NCI-H146 treated with DMSO at 0.1 percent for 48 hours (cell line): ENCODE data around the gene SLC12A5.
A peak's percentile ranks its signal among the peaks of the same experiment; 100 is the strongest.

Experiments used
- DNase-seq: peaks from one replicate; lab custom pipeline; 2025; ENCODE audit not compliant: unreplicated experiment; lab: John Stamatoyannopoulos, UW

Gene SLC12A5

DNA sequence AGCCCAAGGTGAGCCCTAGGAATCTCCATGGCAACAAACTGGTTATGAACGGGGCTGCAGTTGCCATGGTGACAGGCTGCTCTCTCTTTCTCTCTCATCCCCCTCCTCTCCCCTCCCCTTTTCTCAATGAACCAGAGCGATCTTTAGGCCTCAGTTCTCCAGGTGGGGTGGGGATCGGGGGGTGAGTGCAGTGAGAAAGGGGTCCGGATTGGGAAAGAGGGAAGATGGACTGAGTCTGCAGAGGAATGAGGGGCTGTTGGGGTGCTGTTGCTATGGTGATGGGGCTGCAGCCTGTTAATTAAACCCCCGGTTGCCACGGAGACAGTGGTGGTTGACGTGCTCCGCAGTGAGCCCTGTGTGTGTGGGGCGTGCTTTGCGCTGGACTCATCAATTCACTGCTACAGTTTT, 3.6 kb upstream of the SLC12A5 start:
- DNase-seq: no peak

DNA sequence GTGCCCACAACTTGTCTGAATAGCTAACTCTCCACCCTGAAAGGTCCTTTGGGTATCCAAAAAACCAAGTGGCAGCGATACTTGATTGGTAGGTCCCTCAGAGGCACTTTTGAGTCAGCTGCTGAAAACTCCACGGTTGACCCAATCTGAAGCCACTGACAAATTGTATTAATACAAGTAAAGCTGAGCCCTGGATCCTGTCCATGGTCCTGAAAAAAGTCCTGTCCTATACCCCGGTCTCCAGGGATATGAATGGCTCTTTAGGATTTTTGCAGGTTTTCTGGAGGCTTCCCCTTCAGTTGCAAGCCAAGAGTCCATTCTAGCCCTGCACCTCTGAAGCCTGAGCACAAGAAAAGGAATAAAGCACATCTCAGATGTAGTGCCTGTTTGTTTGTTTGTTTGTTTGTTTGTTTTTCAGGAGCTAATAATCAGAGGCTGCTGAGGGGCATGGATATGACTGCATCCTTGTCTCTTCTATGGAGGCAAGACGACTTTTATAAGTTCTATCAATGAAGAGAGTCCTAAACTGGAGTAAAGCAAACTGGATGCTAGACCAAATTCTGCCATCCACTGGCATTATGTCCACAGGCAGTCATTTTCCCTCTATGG, 1.7 kb upstream of the SLC12A5 start:
- DNase-seq: no peak

DNA sequence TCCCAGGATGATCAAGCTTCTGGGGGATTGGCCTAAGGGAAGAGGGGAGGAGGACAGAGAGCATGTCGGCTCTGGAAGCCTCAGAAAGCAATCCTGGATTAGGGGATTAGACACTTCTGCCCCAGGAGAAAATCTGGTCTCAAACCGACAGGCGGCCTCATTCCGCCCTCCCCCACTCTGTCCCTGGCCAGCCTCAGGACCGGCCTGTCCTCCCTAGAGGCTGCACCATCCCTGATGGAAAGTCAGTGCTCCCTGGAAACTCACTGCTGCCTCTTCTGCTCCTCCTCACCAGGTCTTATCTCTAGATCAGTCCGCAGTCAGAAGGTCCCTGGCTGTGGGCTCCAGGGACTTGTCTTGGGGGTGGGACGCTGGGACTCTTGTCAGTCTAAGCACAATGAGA, 905 bp upstream of the SLC12A5 start:
- DNase-seq: no peak

DNA sequence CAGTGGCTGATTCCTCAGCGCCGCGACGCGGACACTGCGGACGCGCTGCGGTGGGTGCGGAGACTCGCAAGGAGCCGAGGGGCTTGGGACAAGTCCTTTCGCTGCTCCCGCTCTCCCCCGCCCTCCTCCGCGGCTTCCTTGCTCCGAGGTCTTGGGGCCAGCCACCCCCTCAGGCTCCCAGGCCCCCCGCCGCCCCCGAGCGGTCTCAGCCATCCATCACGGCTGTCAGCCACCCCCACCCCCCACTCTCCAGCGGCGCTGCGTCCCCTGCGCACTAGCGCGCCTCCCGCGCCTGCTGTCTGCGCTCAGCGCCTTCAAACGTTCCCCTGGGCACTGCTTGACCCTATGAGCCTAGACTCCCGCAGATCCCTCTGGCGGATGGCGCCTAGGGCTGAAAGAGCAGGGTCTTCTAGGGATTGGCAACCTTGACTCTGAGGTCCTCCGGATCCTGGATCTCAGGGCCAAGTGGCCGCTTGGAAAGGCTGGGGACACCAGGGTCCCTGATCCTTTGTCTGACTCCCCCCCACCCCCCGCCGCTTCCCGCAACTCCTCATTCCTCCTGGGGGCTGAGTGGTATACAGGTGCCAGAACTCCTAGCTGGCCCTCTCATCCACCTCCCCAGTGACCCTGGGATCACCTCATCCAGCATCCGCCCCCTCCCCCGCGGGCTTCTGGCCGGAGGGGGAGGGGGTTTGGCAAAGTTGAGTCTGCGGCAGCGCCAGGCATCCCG, 1.4 kb downstream of the SLC12A5 start:
- DNase-seq: no peak

DNA sequence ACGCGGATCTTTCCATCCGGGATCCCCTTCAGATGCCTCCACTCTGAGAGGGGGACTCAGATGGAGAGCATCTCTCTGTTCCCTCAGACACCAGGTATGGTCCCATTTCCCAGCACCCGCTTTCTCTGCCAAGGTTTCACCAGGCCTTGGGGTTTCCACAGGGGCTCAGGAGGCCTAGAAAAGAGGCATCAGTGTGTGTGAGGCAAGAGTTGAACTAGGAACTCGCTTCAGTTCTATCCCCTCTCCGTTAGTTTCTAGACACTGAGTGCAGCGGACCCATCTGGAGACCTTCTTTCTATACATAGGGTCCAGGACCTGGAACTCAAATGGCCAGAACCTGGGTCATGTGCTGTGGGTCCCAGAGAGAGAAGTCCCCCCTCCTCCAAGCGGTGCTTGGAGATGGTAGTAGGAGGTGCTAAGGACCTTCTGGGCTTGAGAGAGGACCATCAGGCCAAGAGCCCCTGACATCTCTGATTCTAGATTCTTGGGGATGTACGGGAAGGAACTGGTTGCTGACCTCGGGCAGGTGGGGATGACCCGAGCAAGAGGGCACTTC, 2.1 kb downstream of the SLC12A5 start:
- DNase-seq: no peak

DNA sequence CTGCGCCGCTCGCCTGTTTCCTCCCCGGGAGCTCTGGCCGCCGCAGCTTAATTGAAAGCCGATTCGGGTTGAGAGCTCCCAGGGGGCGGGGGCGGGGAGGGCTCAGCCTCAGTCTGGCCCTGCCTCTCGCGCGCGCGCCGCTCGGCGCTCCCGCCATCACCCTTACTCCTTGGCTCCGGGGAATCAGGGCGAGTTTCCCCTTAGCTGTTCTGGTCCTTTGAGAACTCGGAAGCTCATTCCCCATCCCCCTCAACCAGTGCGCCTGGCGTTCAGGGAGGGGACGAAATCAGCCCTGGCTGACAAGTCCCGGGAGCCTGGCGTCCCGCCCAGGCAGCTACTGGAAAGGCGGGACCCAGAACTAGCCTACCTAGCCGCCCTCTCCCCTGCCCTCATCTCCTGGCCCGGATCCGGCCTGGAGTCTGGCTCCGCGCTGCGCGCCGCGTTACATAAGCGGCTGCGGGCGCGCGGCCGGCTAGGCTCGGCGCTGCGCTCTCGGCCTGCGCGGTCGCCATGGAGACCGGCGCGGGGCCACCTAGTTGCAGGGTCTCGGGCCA, 2.8 kb downstream of the SLC12A5 start:
- DNase-seq: peak; percentile 86

DNA sequence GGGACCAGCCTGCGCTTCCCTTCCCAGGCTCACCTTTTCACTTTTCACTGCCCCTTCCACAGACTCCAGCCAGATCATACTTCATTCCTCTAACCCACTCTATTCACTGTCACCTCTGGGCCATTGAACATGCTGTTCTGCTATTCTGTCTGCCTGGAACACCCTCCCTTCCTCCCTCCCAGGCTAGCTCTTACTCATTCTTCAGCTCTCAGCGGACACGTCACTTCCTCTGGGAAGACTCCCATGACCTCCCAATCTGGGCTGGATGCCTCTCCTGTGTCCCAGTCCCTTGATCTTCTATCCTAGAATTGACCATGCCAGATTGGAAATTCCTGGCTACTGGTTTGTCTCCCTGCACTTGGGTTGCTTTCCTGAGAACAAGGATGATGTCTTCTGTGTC, 5.0 kb downstream of the SLC12A5 start:
- DNase-seq: no peak

DNA sequence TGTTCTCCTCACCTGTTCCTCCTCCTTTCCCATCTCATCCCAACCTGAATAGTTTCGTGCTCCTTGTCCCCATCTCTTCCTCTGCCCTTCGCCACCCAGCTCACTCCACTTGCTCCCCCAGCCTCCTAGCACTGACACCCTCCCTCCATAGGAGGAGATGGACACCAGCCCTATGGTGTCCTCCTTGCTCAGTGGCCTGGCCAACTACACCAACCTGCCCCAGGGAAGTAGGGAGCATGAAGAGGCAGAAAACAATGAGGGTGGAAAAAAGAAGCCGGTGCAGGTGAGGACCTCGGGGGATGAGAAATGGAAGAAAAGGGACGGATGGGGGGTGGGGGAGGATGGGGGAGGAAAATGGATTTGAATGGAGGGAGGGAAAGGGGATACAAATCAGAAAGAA, 6.2 kb downstream of the SLC12A5 start:
- DNase-seq: no peak

DNA sequence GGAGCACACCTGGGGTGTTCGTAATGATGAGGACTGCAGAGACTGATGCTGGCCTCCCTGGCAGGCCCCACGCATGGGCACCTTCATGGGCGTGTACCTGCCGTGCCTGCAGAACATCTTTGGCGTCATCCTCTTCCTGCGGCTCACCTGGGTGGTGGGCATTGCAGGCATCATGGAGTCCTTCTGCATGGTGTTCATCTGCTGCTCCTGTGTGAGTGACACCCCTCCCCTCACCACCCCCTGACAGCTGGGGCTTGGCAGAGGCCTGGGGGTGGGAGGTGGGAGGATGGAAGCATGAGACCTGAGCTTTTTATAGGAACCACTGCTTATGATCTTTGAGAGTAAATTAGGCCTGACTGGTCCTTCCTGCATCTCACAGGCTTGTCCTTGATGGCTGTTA, 6.7 kb downstream of the SLC12A5 start:
- DNase-seq: no peak

DNA sequence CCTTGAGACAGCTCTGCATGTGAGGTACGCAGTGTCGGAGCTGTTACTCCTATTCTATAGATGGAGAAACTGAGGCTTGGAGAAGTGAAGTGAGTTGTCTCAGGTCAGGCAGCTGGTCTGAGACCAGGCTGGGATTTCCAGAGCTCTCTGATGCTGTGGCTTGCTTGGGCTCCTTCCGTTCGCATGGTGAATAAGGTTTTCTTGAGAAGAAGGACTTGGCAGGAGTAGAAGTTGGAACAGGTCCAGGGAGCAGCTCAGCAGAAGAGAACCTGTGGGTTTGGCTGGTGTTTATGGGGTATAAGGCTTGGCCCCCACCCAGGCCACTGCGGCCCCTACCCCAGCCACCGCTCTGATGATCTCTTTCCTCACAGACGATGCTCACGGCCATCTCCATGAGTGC, 7.4 kb downstream of the SLC12A5 start:
- DNase-seq: no peak

DNA sequence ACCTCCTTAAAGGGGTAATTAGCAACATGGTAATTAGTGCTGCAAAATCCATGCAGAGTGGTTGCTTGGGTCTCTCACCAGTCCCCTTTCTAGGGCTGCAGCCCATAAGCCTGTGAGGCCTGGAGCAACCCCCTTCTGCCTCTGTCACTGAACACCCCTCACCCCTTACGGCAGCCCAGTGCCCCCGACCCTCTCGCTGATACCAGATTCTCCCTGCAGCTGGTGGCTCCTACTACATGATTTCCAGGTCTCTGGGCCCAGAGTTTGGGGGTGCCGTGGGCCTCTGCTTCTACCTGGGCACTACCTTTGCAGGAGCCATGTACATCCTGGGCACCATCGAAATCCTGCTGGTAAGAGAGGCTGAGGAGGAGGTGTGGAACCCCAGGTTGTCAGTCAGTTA, 8.0 kb downstream of the SLC12A5 start:
- DNase-seq: no peak

DNA sequence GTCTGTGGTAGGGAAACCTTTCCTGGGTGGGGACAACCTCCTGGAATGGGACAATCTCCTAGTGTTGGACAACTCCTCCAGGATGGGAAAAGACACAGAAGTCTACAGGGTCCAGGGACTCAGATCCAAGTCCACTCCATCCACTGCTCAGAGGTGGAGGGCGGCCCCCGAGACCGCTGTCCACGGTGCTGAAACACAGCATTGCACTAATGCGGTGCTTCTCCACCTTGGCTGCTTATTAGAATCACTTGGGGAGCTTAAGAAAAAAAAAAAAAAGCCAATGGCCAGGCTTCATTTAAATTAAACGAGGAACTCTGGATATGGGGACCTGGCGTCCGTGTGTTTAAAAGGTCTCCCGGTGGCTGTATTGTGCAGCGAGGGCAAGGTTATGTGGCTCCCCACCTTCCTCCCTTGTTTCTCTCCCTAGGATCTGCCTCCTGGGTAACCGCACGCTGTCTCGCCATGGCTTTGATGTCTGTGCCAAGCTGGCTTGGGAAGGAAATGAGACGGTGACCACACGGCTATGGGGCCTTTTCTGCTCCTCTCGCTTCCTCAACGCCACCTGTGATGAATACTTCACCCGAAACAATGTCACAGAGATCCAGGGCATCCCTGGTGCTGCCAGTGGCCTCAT, 12.0 kb downstream of the SLC12A5 start:
- DNase-seq: no peak

DNA sequence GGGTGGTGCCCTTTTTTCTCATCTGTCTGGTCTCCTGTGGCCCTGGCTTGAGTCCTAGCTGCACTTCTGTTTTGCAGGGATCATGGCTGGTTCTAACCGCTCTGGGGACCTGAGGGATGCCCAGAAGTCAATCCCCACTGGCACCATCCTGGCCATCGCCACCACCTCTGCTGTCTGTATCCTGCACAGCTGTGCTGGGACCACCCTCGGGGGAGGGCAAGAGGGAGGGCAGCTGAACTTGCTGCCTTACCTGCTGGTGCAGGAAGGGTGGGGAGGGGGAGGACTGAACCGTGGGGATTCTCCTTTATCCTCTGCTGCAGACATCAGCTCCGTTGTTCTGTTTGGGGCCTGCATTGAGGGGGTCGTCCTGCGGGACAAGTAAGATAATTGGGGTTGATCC, 14.5 kb downstream of the SLC12A5 start:
- DNase-seq: no peak

DNA sequence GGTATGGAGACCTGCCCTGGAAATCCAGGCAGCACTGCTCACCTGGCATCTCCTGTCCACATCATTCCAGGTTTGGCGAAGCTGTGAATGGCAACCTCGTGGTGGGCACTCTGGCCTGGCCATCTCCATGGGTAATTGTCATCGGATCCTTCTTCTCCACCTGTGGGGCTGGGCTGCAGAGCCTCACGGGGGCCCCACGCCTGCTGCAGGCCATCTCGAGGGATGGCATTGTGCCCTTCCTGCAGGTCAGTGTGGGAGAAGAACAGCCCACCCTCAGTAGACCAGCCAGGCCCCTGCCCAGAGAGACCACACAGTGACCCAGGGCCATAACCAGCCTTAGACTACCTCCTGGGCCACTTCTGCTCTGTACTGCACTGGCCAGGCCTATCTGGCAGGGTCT, 15.9 kb downstream of the SLC12A5 start:
- DNase-seq: no peak

DNA sequence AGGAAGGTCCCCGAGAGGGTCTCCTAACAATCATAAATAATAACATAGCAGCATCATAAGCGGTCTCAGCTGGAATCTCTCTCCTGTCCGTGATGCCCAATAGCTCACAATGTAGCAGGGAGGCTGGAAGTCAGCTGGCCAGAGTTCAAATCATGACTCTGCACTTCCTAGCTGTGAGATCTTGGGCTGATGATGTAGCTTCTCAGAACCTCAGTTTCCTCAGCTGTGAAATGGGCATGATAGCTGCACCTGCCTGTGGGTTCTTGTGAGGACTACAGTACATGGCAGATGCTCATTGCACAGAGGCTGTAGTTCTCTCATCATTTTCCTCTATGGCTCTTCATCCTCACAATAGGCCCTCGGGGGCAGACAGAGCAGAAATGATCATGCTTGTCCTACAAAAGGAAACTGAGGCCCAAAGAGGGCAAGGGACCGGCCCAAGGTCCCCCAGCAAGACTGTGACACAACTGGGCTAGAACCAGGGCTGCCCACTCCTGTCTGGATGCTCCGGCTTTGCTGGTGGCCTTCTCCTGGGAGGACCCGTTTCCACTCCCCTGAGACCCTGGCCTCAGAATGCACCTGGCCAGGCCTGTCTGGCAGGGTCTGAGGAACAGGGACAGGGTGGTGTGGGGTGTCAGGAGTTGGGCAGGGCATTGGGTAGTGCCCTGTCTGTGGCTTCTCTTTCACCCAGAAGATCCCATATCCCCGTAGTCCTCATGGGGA, 17.7 kb downstream of the SLC12A5 start:
- no peak for DNase-seq

DNA sequence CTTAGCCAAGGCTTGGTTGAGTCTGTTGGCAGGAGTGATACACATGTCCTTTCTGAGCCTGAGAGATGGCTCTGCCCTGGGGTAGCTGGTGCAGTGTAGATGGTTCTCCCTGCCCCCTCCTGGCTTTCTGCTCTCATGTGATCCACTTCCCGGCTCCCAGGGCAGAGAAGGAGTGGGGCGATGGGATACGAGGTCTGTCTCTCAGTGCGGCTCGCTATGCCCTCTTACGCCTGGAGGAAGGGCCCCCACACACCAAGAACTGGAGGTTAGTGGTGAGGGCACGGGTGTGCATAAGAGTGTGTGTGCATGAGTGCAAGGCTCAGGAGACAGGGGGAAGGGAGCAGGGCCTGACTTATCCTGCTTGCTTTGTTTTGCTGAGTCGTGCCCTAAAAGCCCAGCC, 18.8 kb downstream of the SLC12A5 start:
- no peak for DNase-seq

DNA sequence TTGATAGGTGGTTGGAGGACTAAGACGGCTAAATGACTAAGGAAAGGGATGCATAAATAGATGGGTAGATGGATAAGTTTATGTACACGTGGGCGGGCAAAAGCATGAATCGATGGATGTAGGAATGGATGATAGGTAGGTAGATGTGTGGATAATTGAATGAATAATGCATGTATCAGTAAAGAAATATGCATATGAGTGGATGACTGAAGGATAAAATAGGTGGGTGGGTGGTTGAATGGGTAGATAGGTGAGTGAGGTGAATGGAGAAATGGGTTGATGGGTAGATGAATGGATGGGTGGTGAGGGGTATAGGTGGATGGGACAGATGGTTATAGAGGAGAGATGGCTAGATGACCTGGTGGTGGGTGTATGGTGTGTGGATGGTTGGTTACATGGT, 20.2 kb downstream of the SLC12A5 start:
- no peak for DNase-seq

DNA sequence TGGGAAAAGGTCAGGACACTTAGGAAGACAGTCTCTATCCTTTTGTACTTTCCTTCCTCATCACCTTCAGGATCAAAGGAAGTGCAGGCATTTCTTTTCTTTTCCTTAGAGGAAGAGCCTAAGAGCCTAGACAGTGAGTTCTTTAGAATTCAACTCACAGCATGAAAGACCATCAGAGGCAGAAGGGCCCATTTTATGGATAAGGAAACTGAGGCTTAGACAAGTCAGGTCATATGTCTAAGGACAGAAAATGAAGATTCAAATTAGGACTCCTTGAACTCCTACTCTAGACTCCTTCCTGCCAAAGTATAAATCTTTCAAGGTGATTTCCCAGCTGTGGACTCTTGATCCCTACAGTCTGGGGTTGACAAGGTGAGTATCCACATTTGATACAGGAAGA, 20.8 kb downstream of the SLC12A5 start:
- no peak for DNase-seq

DNA sequence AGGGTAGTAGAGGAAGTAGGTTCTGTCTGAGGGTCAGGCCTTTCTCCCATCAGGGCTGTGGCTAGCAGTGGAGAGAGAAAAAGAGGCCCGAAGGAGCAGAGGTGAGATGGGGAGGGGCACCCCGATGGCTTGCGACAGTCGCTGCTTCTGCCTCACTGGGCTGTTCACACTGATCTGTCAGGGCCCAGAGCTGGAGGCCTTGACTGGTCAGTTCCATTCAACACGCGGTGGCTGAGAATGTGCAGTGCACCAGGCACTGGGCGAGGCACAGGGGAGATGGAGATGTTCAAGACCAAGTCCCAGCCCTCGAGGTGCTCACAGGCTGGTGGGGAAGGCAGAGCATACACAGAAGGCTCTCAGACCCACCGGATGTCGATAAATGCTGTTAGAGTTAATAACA, 21.4 kb downstream of the SLC12A5 start:
- DNase-seq: no peak

DNA sequence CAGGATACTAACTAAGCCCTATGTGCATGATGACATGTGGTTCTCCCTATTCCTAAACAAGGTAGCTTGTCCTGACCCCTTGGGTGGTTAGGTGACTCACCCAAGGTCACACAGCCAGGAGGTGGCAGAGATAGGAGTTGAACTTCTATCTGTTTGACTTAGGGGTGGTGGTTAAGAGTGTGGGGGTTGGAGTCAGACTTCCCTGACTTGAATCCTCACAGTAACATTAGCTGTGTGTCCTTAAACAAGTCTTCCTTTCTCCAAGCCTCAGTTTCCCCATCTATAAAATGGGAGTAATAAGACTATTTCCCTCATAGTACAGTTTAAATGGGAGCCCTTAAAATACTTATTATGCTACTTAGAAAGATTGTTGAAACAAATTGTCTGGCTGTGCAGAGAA, 21.9 kb downstream of the SLC12A5 start:
- no peak for DNase-seq

DNA sequence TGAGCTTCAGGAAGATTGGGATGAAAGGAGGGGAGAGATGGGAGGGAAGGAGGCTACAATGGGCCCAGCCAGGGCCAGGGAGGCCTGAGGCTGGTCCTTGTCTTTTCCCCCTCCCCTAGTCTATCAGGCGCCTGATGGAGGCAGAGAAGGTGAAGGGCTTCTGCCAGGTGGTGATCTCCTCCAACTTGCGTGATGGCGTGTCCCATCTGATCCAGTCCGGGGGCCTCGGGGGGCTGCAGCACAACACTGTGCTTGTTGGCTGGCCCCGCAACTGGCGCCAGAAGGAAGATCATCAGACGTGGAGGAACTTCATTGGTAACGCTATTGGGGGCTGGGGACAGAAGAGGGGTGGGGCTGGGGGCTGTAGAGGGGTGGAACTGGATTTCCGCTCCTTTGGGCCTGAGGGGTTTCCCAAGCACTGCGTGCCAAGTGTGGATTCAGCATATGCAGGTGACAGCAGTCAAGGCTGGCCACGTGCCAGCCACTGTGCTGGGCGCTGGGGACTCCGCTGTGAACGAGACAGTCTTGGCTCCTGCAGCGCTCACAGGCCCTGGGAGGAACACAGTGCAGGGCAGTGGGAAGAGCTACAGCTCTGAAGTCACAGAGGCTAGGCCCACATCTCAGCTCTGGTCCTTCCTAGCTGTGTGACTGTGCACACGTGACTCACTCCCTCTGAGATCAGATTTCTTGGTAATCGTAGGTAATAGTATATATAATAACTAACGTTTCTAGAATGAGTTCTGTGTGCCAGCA, 22.7 kb downstream of the SLC12A5 start:
- no peak for DNase-seq
